GM18526 (cell line): ENCODE measurements around the gene EMD.

Experiments used
- POLR2A ChIP-seq: IDR thresholded peaks from 3 replicates; pipeline ENCODE4 v1.6.1; 2011; ENCODE audit not compliant: insufficient read length; ENCODE audit errors: extremely low read depth

Gene EMD

DNA sequence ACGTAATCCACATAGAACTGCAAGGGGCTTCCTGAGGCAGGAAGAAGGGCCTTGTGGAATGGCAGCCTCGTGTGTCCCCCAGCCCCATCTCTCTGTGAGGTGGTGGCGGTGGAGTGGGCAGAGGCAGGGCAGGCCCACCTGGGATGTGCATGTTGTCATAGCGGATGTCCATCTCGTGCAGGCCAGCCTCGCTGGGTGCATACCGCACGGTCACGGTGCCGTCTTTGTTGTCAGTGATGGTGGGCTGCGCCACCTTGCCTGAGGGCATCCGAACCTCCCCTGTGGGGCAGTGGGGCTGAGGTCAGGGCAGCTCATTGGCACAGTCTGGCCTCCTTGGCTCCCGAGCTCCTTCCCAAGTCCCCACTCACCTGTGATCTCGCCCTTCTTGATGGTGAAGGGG lies 25.1 kb upstream of the EMD start:
- no peak for TF ChIP-seq POLR2A

DNA sequence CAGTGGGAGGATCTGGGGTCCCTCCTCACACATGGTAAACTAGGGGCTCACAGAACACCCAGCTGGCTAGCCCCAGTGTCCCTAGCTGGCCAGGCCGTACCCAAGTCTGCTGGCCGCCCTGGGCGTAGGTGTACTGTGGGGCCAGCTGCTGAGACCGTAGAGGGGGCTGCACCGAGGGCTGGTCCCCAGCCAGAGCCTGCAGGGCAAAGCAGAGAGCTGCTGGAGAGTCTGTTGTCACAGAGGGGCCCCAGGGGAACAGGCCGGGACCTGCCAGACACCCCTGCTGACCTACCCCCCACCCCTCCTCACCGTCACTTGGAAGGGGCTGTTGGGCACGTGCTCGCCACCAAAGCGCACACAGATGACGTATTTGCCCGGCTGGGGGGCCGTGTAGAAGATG lies 24.6 kb upstream of the EMD start:
- TF ChIP-seq POLR2A: no peak

- TF ChIP-seq POLR2A: no peak
Observed at GRCh38 chrX:154355094-154355775, 23.9 kb upstream of the EMD start.

- no peak for TF ChIP-seq POLR2A
Observed at GRCh38 chrX:154355776-154356140, 23.3 kb upstream of the EMD start.

- TF ChIP-seq POLR2A: no peak
Observed at GRCh38 chrX:154356596-154356995, 22.5 kb upstream of the EMD start.

DNA sequence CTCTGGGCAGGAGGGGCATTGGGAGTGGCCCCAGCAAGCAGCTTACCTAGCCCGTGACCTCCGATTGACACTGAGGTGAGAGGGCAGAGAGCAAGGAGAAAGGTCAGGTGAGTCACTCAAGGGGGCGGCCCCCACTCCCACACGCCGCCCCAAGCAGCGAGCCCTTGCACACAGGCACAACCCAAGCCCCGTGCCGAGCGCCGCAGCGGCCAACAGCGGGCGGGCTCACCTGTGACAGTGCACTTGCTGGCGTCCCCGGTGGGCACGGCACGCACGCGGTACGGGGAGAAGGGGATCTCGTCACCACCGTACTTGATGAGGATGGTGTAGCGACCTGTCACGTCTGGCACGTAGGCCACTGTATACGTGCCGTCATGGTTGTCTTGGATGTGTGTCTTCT lies 21.9 kb upstream of the EMD start:
- no peak for TF ChIP-seq POLR2A

DNA sequence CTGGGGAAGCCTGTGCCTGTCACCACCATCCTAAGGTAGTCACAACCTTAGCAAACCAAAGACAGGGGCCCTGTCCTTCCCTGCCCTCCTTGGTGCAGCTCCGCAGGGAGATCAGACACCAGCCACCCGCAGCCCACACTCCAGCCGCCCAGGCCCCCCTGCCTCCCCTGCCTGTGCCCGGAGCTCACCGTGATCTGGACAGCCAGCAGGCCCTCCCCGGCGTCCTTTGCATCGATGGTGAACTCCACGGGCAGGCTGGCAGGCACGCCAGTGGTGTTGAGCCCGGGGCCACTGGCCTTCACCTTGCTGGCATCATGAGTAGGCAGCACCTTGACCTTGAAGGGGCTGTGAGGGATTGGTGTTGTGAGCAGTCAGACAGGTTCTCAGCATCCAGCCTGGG lies 21.1 kb upstream of the EMD start:
- TF ChIP-seq POLR2A: no peak

DNA sequence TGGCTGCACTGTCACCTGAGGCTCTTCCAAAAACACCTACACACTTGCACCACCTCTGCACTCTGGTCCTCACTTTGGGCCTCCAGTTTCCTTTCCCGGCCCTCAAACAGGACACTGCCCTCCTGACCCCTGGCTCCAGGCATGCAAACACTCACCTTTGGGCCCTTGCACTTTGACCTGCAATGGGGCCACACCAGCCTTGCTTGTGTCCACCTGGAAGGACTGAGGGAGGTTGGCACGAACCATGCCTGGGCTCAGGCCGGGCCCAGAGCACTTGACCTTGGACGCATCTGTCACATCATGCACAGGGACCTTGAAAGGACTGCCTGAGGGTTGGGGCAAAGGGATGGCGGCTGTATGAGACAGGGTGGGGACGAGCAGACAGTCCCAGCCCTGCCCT lies 20.3 kb upstream of the EMD start:
- TF ChIP-seq POLR2A: no peak

DNA sequence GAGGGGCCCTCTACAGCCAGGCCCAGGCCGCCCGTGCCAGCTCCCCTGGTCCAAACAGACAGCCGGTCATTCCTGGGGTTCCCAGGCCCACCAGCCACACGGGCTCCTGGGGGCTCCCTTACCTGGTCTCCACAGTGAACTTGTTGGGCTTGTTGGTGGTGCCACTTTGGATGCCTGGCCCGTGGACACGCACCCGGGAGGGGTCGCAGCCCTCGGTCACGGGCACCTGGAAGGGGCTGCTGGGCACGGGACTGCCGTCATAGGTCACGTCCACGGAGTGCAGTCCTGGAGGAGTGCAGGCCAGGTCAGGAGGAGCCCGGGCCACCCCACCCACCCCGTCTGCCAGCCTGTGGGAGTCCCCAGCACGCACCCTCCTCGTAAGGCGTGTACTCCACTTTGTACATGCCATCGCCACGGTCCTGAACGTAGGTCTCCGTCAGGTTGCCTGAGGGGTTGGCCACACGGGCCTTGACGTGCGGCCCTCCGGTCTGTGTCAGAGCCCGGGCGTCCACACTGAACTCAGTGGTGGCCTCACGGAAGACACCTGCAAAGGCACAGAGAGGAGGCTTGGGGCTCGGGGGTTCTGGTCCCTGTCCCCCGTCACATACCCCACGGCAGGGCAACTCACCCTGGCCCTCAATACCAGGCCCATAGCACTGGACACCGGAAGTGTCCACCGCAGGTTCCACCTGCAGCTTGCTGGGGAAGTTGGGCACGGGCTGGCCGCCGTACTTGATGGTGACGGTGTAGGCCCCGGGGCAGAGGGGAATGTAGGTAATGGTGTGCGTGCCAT lies 19.5 kb upstream of the EMD start:
- TF ChIP-seq POLR2A: no peak

GRCh38 chrX:154360155-154360713 lies 18.9 kb upstream of the EMD start:
- TF ChIP-seq POLR2A: no peak

GRCh38 chrX:154362085-154362742 lies 16.9 kb upstream of the EMD start:
- no peak for TF ChIP-seq POLR2A

- no peak for TF ChIP-seq POLR2A
Observed at GRCh38 chrX:154363706-154364439, 15.2 kb upstream of the EMD start.

- TF ChIP-seq POLR2A: no peak
Observed at GRCh38 chrX:154365052-154365600, 14.0 kb upstream of the EMD start.

DNA sequence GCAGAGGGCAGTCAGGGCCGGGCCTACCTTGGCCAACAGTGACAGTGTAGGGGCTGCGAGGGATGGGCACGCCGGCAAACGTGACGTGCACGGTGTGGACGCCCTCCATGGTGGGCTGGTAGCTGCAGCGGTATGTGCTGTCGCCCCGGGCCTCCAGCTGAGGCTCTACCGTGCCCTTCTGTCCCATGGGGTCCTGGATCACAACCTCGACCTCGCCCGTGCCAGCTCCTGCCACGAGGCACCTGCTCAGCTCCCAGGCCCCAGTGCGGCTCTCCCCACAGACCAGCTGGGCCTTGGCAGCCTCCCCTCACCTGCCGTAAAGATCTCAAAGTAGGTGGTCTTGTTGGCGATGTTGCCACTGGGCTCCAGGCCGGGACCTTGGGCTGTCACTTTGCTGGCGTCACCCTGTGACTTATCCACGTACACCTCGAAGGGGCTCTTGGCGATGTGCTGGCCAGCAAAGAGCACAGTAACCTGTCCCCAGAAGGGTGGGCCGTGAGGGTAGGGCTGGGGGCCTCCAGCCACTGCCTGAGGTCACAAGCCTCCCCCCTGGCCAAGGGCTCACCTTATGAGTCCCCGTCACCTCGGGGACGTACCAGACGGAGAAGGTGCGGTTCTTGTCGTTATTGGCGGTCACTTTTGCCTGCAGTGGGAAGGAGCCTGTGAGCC lies 13.0 kb upstream of the EMD start:
- no peak for TF ChIP-seq POLR2A

DNA sequence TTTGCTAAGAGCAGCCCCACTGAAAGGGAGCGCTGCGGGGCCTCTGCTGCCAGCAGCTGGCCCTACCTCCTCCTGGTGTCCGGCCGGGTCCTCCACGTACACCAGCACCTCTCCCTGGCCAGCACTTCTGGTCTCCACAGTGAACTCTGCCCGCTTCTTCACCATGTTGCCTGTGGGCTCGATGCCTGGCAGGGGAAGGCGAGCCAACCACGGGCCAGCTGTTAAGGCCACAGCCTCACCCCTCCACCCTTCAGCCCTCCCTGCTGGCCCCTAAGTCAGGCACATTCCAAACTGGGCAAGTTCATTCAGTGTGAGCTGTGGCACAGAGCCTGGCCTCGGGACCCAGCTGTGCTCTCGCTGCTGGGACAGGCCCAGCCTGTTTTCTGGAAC lies 12.4 kb upstream of the EMD start:
- no peak for TF ChIP-seq POLR2A
